NCI-H524 (cell line): ENCODE data around the gene ZNHIT2.
A peak's percentile ranks its signal among the peaks of the same experiment; 100 is the strongest.
"Not testable (repeated sequence)": the region's sequence is repeated elsewhere in the genome, so short reads cannot be mapped to it uniquely, and the experiment has no call there.

ENCODE experiments used
- DNase-seq, 2 experiments: peaks; one replicate each; lab custom pipeline; 2025; lab: John Stamatoyannopoulos, UW

ZNHIT2 gene

GRCh38 chr11:65119670-65119995, 2.1 kb upstream of the ZNHIT2 start:
- no peak for DNase-seq

GRCh38 chr11:65118891-65119669, 1.6 kb upstream of the ZNHIT2 start:
- DNase-seq: not testable (repeated sequence)

GRCh38 chr11:65118097-65118837, 766 bp upstream of the ZNHIT2 start:
- no peak for DNase-seq

- no peak for DNase-seq
Observed at GRCh38 chr11:65116370-65117205, 913 bp downstream of the ZNHIT2 start.

GRCh38 chr11:65115361-65116082, 2.0 kb downstream of the ZNHIT2 start:
- no peak for DNase-seq

- no peak for DNase-seq
Observed at GRCh38 chr11:65114538-65115171, 2.8 kb downstream of the ZNHIT2 start.

GRCh38 chr11:65113839-65114238, 3.7 kb downstream of the ZNHIT2 start:
- DNase-seq: no peak

- no peak for DNase-seq
Observed at GRCh38 chr11:65113361-65113756, 4.1 kb downstream of the ZNHIT2 start.

- DNase-seq: peak; percentile 11 to 61
Observed at GRCh38 chr11:65112546-65113360, 4.7 kb downstream of the ZNHIT2 start.

- peak; percentile 88 to 93 for DNase-seq
Observed at GRCh38 chr11:65111744-65112545, 5.6 kb downstream of the ZNHIT2 start, which contains the start of gene TM7SF2. Gene TM7SF2 (plus strand): TSS chr11:65111872. CDS start chr11:65112016, 144 bp downstream.

GRCh38 chr11:65111159-65111743, 6.2 kb downstream of the ZNHIT2 start:
- no peak for DNase-seq

- peak; percentile 68 to 70 for DNase-seq
Observed at GRCh38 chr11:65110354-65110861, 7.1 kb downstream of the ZNHIT2 start.

GRCh38 chr11:65109231-65110198, 8.0 kb downstream of the ZNHIT2 start:
- no peak for DNase-seq

- no peak for DNase-seq
Observed at GRCh38 chr11:65108469-65109123, 8.9 kb downstream of the ZNHIT2 start.

- DNase-seq: no peak
Observed at GRCh38 chr11:65107751-65108468, 9.6 kb downstream of the ZNHIT2 start.

GRCh38 chr11:65107078-65107477, 10.4 kb downstream of the ZNHIT2 start:
- DNase-seq: no peak

GRCh38 chr11:65104628-65105027, 12.9 kb downstream of the ZNHIT2 start:
- no peak for DNase-seq
